Measurements from ENCODE around the gene NFE2.

NFE2 gene

DNA sequence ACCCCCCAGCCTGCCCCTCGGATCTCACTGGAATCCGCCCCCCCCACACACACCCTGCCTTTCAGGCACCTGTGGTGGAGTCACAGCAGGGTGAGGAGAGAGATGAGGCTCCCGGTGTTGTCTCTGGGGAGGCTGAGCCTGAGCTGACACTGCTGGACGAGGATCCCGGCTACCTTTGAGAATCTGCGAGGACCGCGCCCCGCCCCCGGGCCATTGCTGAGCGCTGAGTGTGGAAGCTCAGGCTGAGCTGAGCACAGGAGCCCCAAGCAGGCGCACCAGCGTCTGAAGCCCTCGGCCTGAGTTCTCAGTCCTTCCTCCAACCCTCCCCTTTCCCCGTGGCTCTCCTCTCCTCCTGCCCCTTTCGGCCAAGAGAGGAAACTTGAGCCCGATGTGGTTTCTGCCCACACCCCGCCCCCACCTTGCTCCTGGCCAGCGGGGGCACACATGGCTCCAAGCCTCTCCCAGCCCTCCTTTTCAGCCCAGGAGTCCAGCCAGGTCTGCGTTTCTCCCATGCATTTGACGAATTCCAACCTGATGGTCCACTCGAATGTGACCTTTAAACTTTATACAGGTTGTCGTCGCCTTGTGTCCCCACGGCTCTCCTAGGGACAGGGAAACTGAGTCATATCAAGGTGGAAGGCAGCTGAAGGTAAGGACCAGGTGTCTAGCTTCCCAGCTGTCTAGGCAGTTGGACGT, at the start of gene NFE2:
TSS of gene NFE2 (minus strand) at position 284 of the 696 bp plus-strand sequence. CDS start 5,767 bp downstream, outside the sequence.
- H3K27me3 ChIP-seq (ENCODE audit: insufficient read depth, low read length) = peaks cover 31% of the 10 kb centered on the region
- H2AFZ ChIP-seq (ENCODE audit: low read depth, low read length) = peak within 1 kb of the TSS; percentile 50
- peaks cover 17% of the 10 kb centered on the region for H3K4me1 ChIP-seq (ENCODE audit: insufficient read depth, low read length)
- H3K36me3 ChIP-seq (ENCODE audit: insufficient read depth, low read length) = no peaks in the 10 kb centered on the region
- no peaks in the 10 kb centered on the region for H3K9me3 ChIP-seq (ENCODE audit: low read length)
- H3K4me3 ChIP-seq (ENCODE audit: low read length) = peak within 1 kb of the TSS; percentile 7

DNA sequence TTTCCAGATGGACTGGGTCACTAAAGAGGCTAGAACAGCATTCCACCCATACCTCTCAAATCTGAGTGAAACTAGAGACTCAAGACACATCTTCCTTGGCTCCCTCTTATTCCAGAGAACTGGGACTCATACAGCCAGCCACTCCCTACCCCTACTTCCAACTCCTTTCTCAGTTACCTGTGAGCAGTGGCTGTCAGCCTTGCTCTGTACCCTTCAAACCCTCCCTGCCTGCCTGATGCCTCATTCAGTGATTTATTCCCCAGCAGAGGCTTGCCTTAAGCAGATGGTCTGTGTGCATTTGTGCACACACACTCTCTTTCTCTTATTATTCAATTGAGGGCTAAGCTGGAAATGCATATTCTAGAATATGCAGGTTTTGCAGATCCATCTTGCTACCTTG, 48.9 kb upstream of the NFE2 start:
- H3K27me3 ChIP-seq (ENCODE audit: insufficient read depth, low read length) = no peaks in the 10 kb centered on the region
- no peak overlapping the region for H3K4me3 ChIP-seq (ENCODE audit: low read length)
- H3K4me1 ChIP-seq (ENCODE audit: insufficient read depth, low read length) = peaks cover 46% of the 10 kb centered on the region
- H3K36me3 ChIP-seq (ENCODE audit: insufficient read depth, low read length) = peaks cover 53% of the 10 kb centered on the region
- H2AFZ ChIP-seq (ENCODE audit: low read depth, low read length) = no peak overlapping the region
- H3K9me3 ChIP-seq (ENCODE audit: low read length) = no peaks in the 10 kb centered on the region

DNA sequence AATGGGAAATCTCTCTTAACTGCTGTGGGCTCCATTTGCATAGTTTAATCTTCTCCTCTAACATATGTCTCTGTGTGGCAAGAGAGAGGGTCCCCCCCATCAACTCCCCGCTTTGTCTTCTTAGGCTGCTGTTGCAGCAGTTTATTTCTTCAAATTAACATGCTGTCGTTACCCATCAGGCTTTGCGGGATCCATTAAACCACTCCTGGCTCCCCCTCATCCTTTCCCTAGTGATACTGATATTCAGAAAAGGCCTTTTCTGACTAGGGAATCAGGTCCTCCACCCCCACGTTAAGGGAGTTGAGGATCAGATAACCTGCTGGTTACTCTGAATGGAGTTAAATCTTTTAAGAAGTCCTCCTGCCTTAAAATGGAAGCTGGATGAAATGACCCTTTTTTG, 48.2 kb upstream of the NFE2 start:
- H3K27me3 ChIP-seq (ENCODE audit: insufficient read depth, low read length) = no peaks in the 10 kb centered on the region
- H3K4me3 ChIP-seq (ENCODE audit: low read length) = no peak overlapping the region
- H3K9me3 ChIP-seq (ENCODE audit: low read length) = no peaks in the 10 kb centered on the region
- H3K36me3 ChIP-seq (ENCODE audit: insufficient read depth, low read length) = peaks cover 54% of the 10 kb centered on the region
- H3K4me1 ChIP-seq (ENCODE audit: insufficient read depth, low read length) = peaks cover 43% of the 10 kb centered on the region
- H2AFZ ChIP-seq (ENCODE audit: low read depth, low read length) = no peak overlapping the region

DNA sequence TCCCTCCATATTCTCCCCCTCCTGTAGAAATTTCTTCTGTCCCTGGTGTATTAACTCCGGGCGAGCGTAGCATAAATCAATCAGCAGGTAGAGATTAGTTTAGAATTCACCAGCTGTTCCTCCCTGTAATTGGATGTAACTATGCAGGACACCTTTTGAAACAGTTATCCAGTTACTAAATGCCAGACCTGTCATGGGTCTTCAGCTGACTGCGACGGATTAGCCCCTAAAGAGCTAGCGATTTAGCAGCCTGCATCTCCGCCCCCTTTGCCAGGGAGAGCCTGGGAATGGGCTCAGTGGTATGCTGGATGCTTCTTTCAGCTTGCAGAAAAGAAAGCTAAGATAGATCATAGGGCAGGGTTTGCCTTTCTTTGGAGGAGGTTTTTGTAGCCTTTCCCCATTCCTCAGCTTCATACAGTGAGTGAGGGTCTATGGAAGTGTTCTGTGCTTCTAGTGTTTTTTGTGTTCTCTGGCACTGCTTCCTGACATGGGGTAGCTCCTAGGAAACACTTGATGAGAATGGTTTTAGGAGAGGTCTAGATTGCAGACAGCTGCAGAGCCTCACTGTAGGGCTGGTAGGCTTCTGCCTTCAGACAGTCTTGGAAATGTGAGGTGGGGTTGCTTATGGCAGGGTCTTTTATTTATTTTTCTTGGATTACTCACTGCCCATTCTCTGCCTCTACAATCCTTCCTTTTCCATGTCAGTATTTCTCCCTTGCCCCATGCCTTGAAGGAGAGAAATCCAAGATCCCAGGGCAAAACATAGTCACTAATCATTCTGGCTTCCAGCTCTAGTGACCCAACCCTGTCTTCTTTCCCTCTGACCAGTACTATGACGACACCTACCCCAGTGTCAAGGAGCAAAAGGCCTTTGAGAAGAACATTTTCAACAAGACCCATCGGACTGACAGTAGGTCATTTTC, 40.8 kb upstream of the NFE2 start:
- Histone ChIP-seq H3K9me3 (ENCODE audit: low read length) (no peaks in the 10 kb centered on the region), H3K36me3 (ENCODE audit: insufficient read depth, low read length) (peaks cover 46% of the 10 kb centered on the region), H3K4me1 (ENCODE audit: insufficient read depth, low read length) (peaks cover 27% of the 10 kb centered on the region), H3K27me3 (ENCODE audit: insufficient read depth, low read length) (no peaks in the 10 kb centered on the region), H3K4me3 (ENCODE audit: low read length) (no peak overlapping the region), H2AFZ (ENCODE audit: low read depth, low read length) (no peak overlapping the region)

DNA sequence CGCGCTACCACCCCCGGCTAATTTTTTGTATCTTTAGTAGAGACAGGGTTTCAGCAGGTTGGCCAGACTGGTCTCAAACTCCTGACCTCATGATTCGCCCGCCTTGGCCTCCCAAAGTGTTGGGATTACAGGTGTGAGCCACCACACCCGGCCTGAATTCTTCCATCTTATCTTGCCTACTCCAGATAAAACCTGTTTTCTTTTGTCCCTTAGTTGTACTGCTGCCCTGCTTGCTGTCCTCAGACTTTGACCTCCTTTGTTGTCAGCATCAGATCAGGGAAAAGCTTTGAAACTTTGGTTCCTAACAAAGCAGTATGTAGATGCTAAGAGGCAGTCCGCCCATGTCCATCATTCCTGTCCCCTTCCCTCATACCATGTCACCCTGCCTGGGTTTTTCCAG, 40.0 kb upstream of the NFE2 start:
- no peak overlapping the region for H2AFZ ChIP-seq (ENCODE audit: low read depth, low read length)
- H3K4me1 ChIP-seq (ENCODE audit: insufficient read depth, low read length) = peaks cover 27% of the 10 kb centered on the region
- H3K4me3 ChIP-seq (ENCODE audit: low read length) = no peak overlapping the region
- no peaks in the 10 kb centered on the region for H3K9me3 ChIP-seq (ENCODE audit: low read length)
- no peaks in the 10 kb centered on the region for H3K27me3 ChIP-seq (ENCODE audit: insufficient read depth, low read length)
- H3K36me3 ChIP-seq (ENCODE audit: insufficient read depth, low read length) = peaks cover 41% of the 10 kb centered on the region

DNA sequence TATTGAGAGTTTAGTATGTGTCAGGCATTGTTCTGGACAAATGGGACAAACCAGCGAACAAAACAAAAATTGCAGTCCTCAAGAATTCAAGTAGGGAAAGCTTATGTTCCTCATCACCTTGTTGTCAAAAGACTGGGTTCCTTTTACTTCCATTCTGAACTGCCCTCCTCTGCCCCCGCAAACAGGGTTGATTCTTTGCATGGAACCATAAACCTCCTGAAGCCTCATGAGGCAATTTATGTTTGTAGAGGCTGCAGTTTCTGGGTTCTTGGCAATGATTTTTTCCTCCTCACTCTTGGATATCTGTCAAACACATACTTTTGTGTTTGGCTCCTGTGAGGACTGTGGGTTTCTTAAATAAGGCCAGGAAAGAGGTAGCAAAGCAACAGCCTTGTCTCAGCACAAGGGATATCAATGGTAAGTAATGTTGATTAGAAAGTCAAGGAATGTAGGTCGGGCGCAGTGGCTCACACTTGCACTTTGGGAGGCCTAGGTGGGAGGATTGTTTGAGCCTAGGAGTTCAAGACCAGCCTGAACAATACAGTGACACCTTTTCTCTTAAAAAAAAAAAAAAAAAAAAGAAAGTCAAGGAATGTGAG, 38.0 kb upstream of the NFE2 start:
- peaks cover 27% of the 10 kb centered on the region for H3K4me1 ChIP-seq (ENCODE audit: insufficient read depth, low read length)
- no peaks in the 10 kb centered on the region for H3K27me3 ChIP-seq (ENCODE audit: insufficient read depth, low read length)
- no peaks in the 10 kb centered on the region for H3K9me3 ChIP-seq (ENCODE audit: low read length)
- H2AFZ ChIP-seq (ENCODE audit: low read depth, low read length) = no peak overlapping the region
- no peak overlapping the region for H3K4me3 ChIP-seq (ENCODE audit: low read length)
- peaks cover 26% of the 10 kb centered on the region for H3K36me3 ChIP-seq (ENCODE audit: insufficient read depth, low read length)

DNA sequence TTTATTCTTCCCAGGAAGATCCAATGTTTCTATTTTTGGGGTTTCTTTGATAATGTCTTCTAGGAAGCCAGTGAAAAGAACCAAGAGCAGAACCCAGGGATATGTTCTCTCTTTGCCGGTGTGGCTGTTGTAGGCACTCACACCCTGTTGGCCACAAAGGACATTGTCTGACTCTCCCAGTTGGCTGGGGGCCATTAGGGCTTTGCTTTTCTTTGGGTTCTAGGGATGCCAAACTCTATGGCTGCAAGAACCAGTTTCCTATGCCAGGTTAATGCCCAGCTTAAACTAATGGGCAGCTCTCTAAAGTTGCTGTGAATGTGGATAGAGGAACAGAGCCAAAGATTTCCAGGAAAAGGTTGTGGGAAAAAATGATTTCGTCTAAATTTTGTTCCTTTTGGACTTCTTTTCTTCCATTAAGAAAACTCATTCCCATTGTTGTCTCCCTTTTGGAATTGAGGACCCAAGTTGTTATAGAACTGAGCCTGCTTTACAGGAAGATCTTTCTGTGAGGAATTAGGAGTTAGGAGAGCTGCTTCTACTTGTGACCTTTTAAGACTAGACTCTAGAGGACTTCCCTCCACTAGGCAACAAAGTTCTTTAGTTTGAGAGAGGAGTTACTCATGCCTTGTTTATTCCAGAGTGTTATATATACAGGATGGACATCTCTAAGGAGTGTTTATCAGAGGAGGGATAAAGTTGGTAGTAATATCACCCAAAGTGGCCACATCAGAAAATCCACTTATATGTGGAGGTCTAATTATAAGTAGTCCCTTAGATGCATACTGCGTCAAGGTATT, 37.2 kb upstream of the NFE2 start:
- no peak overlapping the region for H3K4me3 ChIP-seq (ENCODE audit: low read length)

DNA sequence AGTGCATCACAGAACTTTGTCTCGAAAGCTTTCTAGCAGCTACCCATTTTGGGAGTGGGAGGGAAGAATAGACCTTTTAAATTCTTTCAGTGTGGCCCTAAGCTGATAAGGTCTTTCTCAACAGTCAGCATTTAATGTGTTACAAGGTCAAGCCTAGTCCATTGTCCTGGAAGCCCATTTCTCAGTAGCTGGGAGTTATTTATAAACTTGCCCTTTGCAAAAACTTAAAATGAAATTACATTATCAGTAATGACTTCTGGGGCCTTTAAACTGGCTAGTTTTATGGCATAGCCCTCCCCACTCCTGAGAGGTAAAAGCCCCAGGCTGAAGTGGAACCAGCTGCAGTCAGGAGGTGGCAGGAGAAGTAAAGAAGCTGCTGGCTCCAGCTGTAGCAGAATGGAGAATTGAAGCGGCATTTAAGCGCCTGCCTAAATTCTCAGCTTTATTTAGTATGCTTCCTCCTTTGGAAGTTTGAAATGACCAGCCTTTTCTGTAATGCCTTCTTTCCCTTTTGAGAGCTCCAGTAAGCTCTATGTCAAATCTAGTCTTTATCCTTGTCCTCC, 36.5 kb upstream of the NFE2 start:
- Histone ChIP-seq H3K27me3 (ENCODE audit: insufficient read depth, low read length) (no peaks in the 10 kb centered on the region), H3K4me1 (ENCODE audit: insufficient read depth, low read length) (peaks cover 27% of the 10 kb centered on the region), H3K9me3 (ENCODE audit: low read length) (no peaks in the 10 kb centered on the region), H2AFZ (ENCODE audit: low read depth, low read length) (no peak overlapping the region), H3K4me3 (ENCODE audit: low read length) (no peak overlapping the region), H3K36me3 (ENCODE audit: insufficient read depth, low read length) (peaks cover 12% of the 10 kb centered on the region)

More for the DNA sequence above, 37.2 kb upstream of the NFE2 start:
- Histone ChIP-seq H3K27me3 (ENCODE audit: insufficient read depth, low read length) (no peaks in the 10 kb centered on the region), H3K9me3 (ENCODE audit: low read length) (no peaks in the 10 kb centered on the region), H2AFZ (ENCODE audit: low read depth, low read length) (no peak overlapping the region), H3K4me1 (ENCODE audit: insufficient read depth, low read length) (peaks cover 27% of the 10 kb centered on the region), H3K36me3 (ENCODE audit: insufficient read depth, low read length) (peaks cover 18% of the 10 kb centered on the region)

DNA sequence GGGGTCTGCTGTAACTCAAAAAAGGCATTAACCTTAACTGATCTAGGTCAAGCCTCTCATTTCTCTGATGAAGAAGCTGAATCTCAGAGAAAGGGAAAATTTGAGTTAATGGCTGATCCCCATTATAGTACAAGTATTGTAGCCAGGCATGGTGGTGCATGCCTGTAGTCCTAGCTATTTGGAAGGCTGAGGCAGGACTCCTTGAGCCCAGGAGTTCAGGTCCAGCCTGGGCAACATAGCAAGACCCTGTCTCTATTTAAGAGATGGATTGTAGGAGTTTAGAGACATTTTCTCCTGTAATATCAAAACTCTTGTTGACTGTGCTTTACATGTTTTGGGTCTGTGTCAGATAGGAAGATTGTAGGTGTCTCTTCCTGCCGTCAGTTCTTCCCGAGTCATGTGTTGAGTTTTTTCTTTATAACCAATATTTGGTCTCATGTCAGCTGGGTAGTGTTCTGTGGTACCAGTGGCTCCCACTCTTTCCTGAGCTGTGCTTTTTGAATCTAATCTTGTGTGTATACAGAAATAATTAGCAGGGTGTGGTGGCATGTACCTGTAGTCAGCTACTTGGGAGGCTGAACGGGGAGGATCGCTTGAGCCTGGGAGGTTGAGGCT, 32.7 kb upstream of the NFE2 start:
- no peak overlapping the region for H2AFZ ChIP-seq (ENCODE audit: low read depth, low read length)
- H3K9me3 ChIP-seq (ENCODE audit: low read length) = no peaks in the 10 kb centered on the region
- H3K27me3 ChIP-seq (ENCODE audit: insufficient read depth, low read length) = no peaks in the 10 kb centered on the region
- H3K36me3 ChIP-seq (ENCODE audit: insufficient read depth, low read length) = peaks cover 8% of the 10 kb centered on the region
- H3K4me1 ChIP-seq (ENCODE audit: insufficient read depth, low read length) = peaks cover 11% of the 10 kb centered on the region
- no peak overlapping the region for H3K4me3 ChIP-seq (ENCODE audit: low read length)

DNA sequence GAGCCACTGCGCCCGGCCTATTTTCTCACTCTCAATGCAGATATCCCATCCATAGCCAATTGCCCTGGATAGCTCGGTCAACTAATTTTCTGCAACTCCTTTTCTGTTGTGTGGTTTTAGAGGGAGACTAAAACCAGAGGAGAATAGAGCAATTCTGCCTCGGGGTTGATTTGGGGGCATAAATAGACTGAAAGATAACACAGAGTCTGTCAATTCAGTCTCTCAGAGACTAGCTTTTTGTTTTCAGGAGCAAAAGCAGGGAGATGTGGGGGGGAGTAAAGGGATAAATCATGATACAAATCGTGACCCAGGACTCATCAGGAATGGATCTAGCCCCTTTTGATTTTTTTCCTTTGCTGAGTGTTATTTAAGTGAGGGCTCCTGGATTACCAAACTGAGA, 30.6 kb upstream of the NFE2 start:
- Histone ChIP-seq H3K9me3 (ENCODE audit: low read length) (no peaks in the 10 kb centered on the region), H3K27me3 (ENCODE audit: insufficient read depth, low read length) (no peaks in the 10 kb centered on the region), H2AFZ (ENCODE audit: low read depth, low read length) (no peak overlapping the region), H3K4me3 (ENCODE audit: low read length) (no peak overlapping the region), H3K36me3 (ENCODE audit: insufficient read depth, low read length) (peaks cover 11% of the 10 kb centered on the region), H3K4me1 (ENCODE audit: insufficient read depth, low read length) (no peaks in the 10 kb centered on the region)

DNA sequence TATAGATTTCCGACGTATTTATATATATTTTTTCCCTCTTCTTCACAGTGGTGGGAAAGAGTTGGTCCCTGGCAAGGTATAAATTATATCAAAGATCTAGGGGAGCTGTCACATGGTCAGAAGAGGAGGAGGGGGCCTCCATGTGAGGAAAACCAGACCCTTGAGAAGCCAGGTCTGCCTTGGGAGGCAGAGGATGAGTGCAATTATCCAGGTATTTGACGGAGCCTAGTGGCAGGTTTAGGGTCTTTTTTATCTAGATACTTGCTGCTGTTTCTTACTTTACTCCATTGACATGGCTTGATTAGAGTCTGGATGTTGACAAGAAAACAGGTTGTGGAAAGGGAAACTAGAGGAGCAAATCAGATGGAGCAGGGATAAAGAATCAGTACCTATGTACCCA, 29.6 kb upstream of the NFE2 start:
- H3K4me1 ChIP-seq (ENCODE audit: insufficient read depth, low read length) = peaks cover 3% of the 10 kb centered on the region
- H2AFZ ChIP-seq (ENCODE audit: low read depth, low read length) = no peak overlapping the region

DNA sequence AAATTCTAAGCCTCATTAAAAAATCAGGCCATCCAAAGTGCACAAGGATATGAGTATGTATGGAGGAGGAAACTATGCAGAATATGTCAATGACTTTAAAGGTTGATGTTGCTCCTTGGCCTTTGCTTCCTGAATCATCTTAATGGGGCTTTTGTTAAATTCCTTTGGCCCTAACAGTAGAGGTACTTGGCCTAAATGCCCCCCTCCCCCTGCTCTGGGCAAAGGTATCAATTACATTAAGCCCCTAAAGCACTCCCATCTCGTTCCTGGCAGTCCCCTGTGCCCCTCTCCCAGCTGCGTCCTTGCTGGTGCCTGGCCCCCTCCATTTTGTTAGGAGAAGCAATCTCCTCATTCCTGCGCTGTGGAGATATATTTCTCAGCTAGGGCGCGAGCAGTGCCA, 28.9 kb upstream of the NFE2 start:
- Histone ChIP-seq H3K9me3 (ENCODE audit: low read length) (no peaks in the 10 kb centered on the region), H3K36me3 (ENCODE audit: insufficient read depth, low read length) (peaks cover 11% of the 10 kb centered on the region), H2AFZ (ENCODE audit: low read depth, low read length) (no peak overlapping the region), H3K4me3 (ENCODE audit: low read length) (no peak overlapping the region), H3K27me3 (ENCODE audit: insufficient read depth, low read length) (no peaks in the 10 kb centered on the region), H3K4me1 (ENCODE audit: insufficient read depth, low read length) (peaks cover 7% of the 10 kb centered on the region)

More for the DNA sequence above, 29.6 kb upstream of the NFE2 start:
- Histone ChIP-seq H3K36me3 (ENCODE audit: insufficient read depth, low read length) (peaks cover 11% of the 10 kb centered on the region), H3K27me3 (ENCODE audit: insufficient read depth, low read length) (no peaks in the 10 kb centered on the region), H3K9me3 (ENCODE audit: low read length) (no peaks in the 10 kb centered on the region), H3K4me3 (ENCODE audit: low read length) (no peak overlapping the region)
